Measurements from ENCODE around the gene PIPOX. TPM values are rescaled to one million over a fixed set of nuclear protein-coding genes. Genes with fewer than 3 reads are reported as not detected.

The PIPOX gene
- total and polyA plus RNA-seq, 2 donors (not counting 3 experiments of a cell fraction or from before 2014, with no cell fraction given): 0.62 to 2.5 TPM

- Histone ChIP-seq H3K4me3 (replicated peaks in 1 of 3; ENCODE audit: insufficient read depth in 1 of 3, low read depth in 1 of 3, low read length in 3 of 3) (no peak overlapping the region), H2AFZ (ENCODE audit: low read depth, low read length) (no peak overlapping the region), H3K36me3 (ENCODE audit: control insufficient read depth in 2 of 2, extremely low read depth in 1 of 2, insufficient read depth in 2 of 2, low read length in 2 of 2) (no peaks in the 10 kb centered on the region), H3K4me2 (ENCODE audit: insufficient read depth, low read length) (no peak overlapping the region), H3K9me3 (replicated peaks; ENCODE audit: control insufficient read depth, insufficient read depth, low read length) (no peaks in the 10 kb centered on the region), H3K27me3 (ENCODE audit: control insufficient read depth in 2 of 2, insufficient read depth in 2 of 2, low read length in 2 of 2) (no peaks in the 10 kb centered on the region), H3K9me1 (replicated peaks; ENCODE audit: control insufficient read depth, extremely low read depth, insufficient read depth, low read length) (no peaks in the 10 kb centered on the region), H3K4me1 (ENCODE audit: control insufficient read depth, extremely low read depth, insufficient read depth, low read length) (no peaks in the 10 kb centered on the region), H3K79me2 (ENCODE audit: control insufficient read depth, insufficient read depth, low read length) (no peaks in the 10 kb centered on the region), H4K20me1 (replicated peaks; ENCODE audit: control insufficient read depth, extremely low read depth, insufficient read depth, low read length) (no peaks in the 10 kb centered on the region), H3K9ac (replicated peaks; ENCODE audit: extremely low read depth, insufficient read depth, low read length) (no peak overlapping the region), H3K27ac (ENCODE audit: insufficient read depth, low read depth, low read length) (no peak overlapping the region)
- ChIA-PET POLR2A (no interaction called here), CTCF (interaction anchor here (1.3 to 2.6 kb wide), 4 partner anchors 26 to 114 kb away, joined by 3 to 10 read pairs (median 4); no protein-coding TSS in a partner anchor)
- TF ChIP-seq POLR2A (IDR thresholded peaks at IDR 0.05; ENCODE audit: low read depth, low read length): no peak
- no peak for TF ChIP-seq FOS (IDR thresholded peaks at IDR 0.05; ENCODE audit: borderline replicate concordance, insufficient read depth, low read length)
- TF ChIP-seq MAX (IDR thresholded peaks at IDR 0.05; ENCODE audit: insufficient read depth, insufficient read length): no peak
- no peak for TF ChIP-seq JUN (IDR thresholded peaks at IDR 0.05; ENCODE audit: borderline replicate concordance, insufficient read depth, insufficient read length, low read depth)
- no peak for TF ChIP-seq MYC (IDR thresholded peaks at IDR 0.05; ENCODE audit: low read depth, low read length)
- TF ChIP-seq POLR2AphosphoS5 (IDR thresholded peaks at IDR 0.05; ENCODE audit: insufficient read depth, low read depth, low read length): no peak
- no peak for TF ChIP-seq GATA2 (IDR thresholded peaks at IDR 0.05; ENCODE audit: insufficient read depth, insufficient read length, low read depth, low read length)
- no peak for TF ChIP-seq EZH2 (IDR thresholded peaks at IDR 0.05; ENCODE audit: borderline replicate concordance, low read depth, low read length, severe bottlenecking)
- no peak for TF ChIP-seq CTCF (IDR thresholded peaks at IDR 0.05; ENCODE audit: extremely low read depth in 1 of 2, insufficient read depth in 1 of 2, low read depth in 1 of 2, low read length in 2 of 2)
- no TSS peak for BruUV-seq (replicated peaks)
- dilution Hi-C loops (cut with MboI; ENCODE audit: extremely low pct_ligation_motif_present, low sequenced_read_pairs): no loop called here
- FAIRE-seq: no peak
- no peak for DNase-seq (ENCODE audit: low read depth, low spot score)
- intact Hi-C loops (cut with micrococcal nuclease): no loop called here
Observed at GRCh38 chr17:29079887-29080286, 36.9 kb downstream of the PIPOX start.
